Measurements from ENCODE around the gene NFAM1. TPM values are rescaled to one million over a fixed set of nuclear protein-coding genes. Genes with fewer than 3 reads are reported as not detected.

Gene NFAM1
- total RNA-seq (1 to 10 TPM; 3.5 to 3.8 TPM), polyA plus RNA-seq (1 to 10 TPM in 1 of 2 donors, under 1 TPM in 1; 0.36 to 1.7 TPM)

GRCh38 chr22:42432020-42432596 is at the start of gene NFAM1:
NFAM1 (minus strand) TSS chr22:42432403; CDS start chr22:42432357, 46 bp downstream.
- Histone ChIP-seq H3K4me1 (ENCODE audit: control insufficient read depth in 4 of 4, insufficient read depth in 4 of 4, low read length in 3 of 4) (no peaks in the 10 kb centered on the region), H3K27me3 (ENCODE audit: control insufficient read depth in 4 of 4, insufficient read depth in 4 of 4, low read length in 3 of 4) (no peaks in the 10 kb centered on the region), H3K9ac (ENCODE audit: low read depth in 1 of 2, low read length in 2 of 2) (no peak within 1 kb of the TSS), H3K36me3 (ENCODE audit: control insufficient read depth in 4 of 4, insufficient read depth in 3 of 4, low read depth in 1 of 4, low read length in 3 of 4) (no peaks in the 10 kb centered on the region), H3K27ac (ENCODE audit: low read depth in 1 of 2, low read length in 2 of 2) (peak within 1 kb of the TSS; percentile 50 to 57), H3K9me3 (ENCODE audit: control insufficient read depth in 4 of 4, low read length in 3 of 4) (no peaks in the 10 kb centered on the region), H3K4me3 (ENCODE audit: low read depth in 1 of 3, low read length in 3 of 3) (peak within 1 kb of the TSS in 2 of 3 donors; percentile 17 to 18)
- WGBS = 50% methylated on average over 24 of the region's 24 CpGs
- DNase-seq (ENCODE audit: low spot score) = no peak
- TF ChIP-seq TAF1 (conservative IDR thresholded peaks at IDR 0.05) = no peak
- TF ChIP-seq MAX (IDR thresholded peaks at IDR 0.05) = no peak
- no peak for TF ChIP-seq FOXA1 (IDR thresholded peaks at IDR 0.05)
- TF ChIP-seq EGR1 (IDR thresholded peaks at IDR 0.05; ENCODE audit: low read depth in 2 of 2) = no peak
- no peak for TF ChIP-seq ATF3 (IDR thresholded peaks at IDR 0.05)
- TF ChIP-seq CTCF (IDR thresholded peaks at IDR 0.05; ENCODE audit: low read depth, low read length, missing input control) = no peak

GRCh38 chr22:42475122-42475521 is 42.9 kb upstream of the NFAM1 start:
- TF ChIP-seq CTCF (IDR thresholded peaks at IDR 0.05; ENCODE audit: low read depth, low read length, missing input control) = no peak
- TF ChIP-seq ATF3 (IDR thresholded peaks at IDR 0.05) = no peak
- Histone ChIP-seq H3K4me3 (ENCODE audit: low read depth in 1 of 3, low read length in 3 of 3) (no peak overlapping the region), H3K9me3 (ENCODE audit: control insufficient read depth in 4 of 4, low read length in 3 of 4) (no peaks in the 10 kb centered on the region), H3K27ac (ENCODE audit: low read depth in 1 of 2, low read length in 2 of 2) (no peak overlapping the region), H3K27me3 (ENCODE audit: control insufficient read depth in 4 of 4, insufficient read depth in 4 of 4, low read length in 3 of 4) (no peaks in the 10 kb centered on the region), H3K9ac (ENCODE audit: low read depth in 1 of 2, low read length in 2 of 2) (no peak overlapping the region), H3K4me1 (ENCODE audit: control insufficient read depth in 4 of 4, insufficient read depth in 4 of 4, low read length in 3 of 4) (no peaks in the 10 kb centered on the region), H3K36me3 (ENCODE audit: control insufficient read depth in 4 of 4, insufficient read depth in 3 of 4, low read depth in 1 of 4, low read length in 3 of 4) (no peaks in the 10 kb centered on the region)
- WGBS = 87% methylated on average over 2 of the region's 2 CpGs
- no peak for DNase-seq (ENCODE audit: low spot score)

GRCh38 chr22:42473484-42474193 is 41.4 kb upstream of the NFAM1 start:
- Histone ChIP-seq H3K27me3 (ENCODE audit: control insufficient read depth in 4 of 4, insufficient read depth in 4 of 4, low read length in 3 of 4) (no peaks in the 10 kb centered on the region), H3K36me3 (ENCODE audit: control insufficient read depth in 4 of 4, insufficient read depth in 3 of 4, low read depth in 1 of 4, low read length in 3 of 4) (no peaks in the 10 kb centered on the region), H3K4me3 (ENCODE audit: low read depth in 1 of 3, low read length in 3 of 3) (no peak overlapping the region), H3K4me1 (ENCODE audit: control insufficient read depth in 4 of 4, insufficient read depth in 4 of 4, low read length in 3 of 4) (no peaks in the 10 kb centered on the region), H3K27ac (ENCODE audit: low read depth in 1 of 2, low read length in 2 of 2) (no peak overlapping the region), H3K9me3 (ENCODE audit: control insufficient read depth in 4 of 4, low read length in 3 of 4) (no peaks in the 10 kb centered on the region), H3K9ac (ENCODE audit: low read depth in 1 of 2, low read length in 2 of 2) (no peak overlapping the region)
- DNase-seq (ENCODE audit: low spot score) = no peak
- TF ChIP-seq ATF3 (IDR thresholded peaks at IDR 0.05) = peak; percentile 71
- no peak for TF ChIP-seq YY1 (IDR thresholded peaks at IDR 0.05)
- peak; percentile 77 to 80 for TF ChIP-seq RAD21 (IDR thresholded peaks at IDR 0.05)
- peak; percentile 64 for TF ChIP-seq CTCF (IDR thresholded peaks at IDR 0.05; ENCODE audit: low read depth, low read length, missing input control)
- WGBS = 75% methylated on average over 5 of the region's 5 CpGs

Measured in liver (tissue), 9 donors.